ENCODE data around the gene WNT3A. TPM values are rescaled to one million over a fixed set of nuclear protein-coding genes. Genes with fewer than 3 reads are reported as not detected.

Gene WNT3A
- total and polyA plus RNA-seq, 9 of the 15 experiments (the other 6 are each of a cell fraction or from before 2014, with no cell fraction given): not detected

- no peak for TF ChIP-seq RREB1 (CRISPR knock-in tag; IDR thresholded peaks at IDR 0.05)
- TF ChIP-seq SRSF7 (optimal IDR thresholded peaks at IDR 0.05; ENCODE audit: low read depth, low read length): no peak
- no peak for TF ChIP-seq TBL1XR1 (IDR thresholded peaks at IDR 0.05; ENCODE audit: low read length in 2 of 2)
- no peak for TF ChIP-seq BRF1 (IDR thresholded peaks at IDR 0.05; ENCODE audit: borderline replicate concordance, extremely low read depth, insufficient read length)
- no peak for TF ChIP-seq SAFB2 (IDR thresholded peaks at IDR 0.05; ENCODE audit: borderline replicate concordance, low read depth, low read length, severe bottlenecking)
- TF ChIP-seq ELF4 (CRISPR knock-in tag; IDR thresholded peaks at IDR 0.05): no peak
- peak; percentile 74 for TF ChIP-seq C11orf30 (IDR thresholded peaks at IDR 0.05; ENCODE audit: low read depth)
- peak; percentile 69 for TF ChIP-seq ZNF316 (IDR thresholded peaks at IDR 0.05)
- 0 out of 2 replicates have a peak, but pooled peaks have one; percentile 34 for TF ChIP-seq POLR2AphosphoS2 (IDR thresholded peaks at IDR 0.05; ENCODE audit: low read length)
- no peak for TF ChIP-seq DMBX1 (CRISPR knock-in tag; IDR thresholded peaks at IDR 0.05; ENCODE audit: borderline replicate concordance)
- TF ChIP-seq SMAD4 (CRISPR knock-in tag; conservative IDR thresholded peaks at IDR 0.05): no peak
Observed at GRCh38 chr1:228096416-228097332, 89.9 kb downstream of the WNT3A start (continued).
